ENCODE data around the gene DMAC1.

The DMAC1 gene

DNA sequence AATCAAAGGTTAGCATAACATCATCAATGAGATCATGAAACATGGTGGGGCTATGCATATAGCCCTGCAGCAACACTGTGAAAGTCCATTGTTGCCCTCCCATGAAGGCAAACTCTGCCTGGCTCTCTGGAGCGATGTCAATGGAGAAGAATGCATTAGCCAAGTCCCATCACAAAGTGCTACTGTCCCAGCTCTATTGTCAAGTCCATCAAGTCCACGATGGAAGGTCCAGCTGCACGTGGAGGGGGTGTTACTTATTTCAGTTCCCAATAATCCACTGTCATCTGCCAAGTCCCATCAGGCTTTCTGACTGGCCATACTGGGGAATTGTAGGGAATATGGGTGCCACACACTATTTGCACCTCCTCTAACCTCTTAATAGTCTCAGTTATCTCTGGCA is 10.8 kb downstream of the DMAC1 start:
- H4K8ac ChIP-seq (ENCODE audit: low read depth, low read length): no peak overlapping the region
- H3K4me2 ChIP-seq (ENCODE audit: insufficient read depth, low read length, poor library complexity, severe bottlenecking): no peak overlapping the region
- H3K9ac ChIP-seq (ENCODE audit: low read depth, low read length, poor library complexity): no peak overlapping the region
- no peak overlapping the region for H3K4ac ChIP-seq (ENCODE audit: low read length)
- H3K18ac ChIP-seq (ENCODE audit: low read length): no peak overlapping the region
- no peak overlapping the region for H4K91ac ChIP-seq (ENCODE audit: low read depth, low read length, poor library complexity)
- H2AFZ ChIP-seq (ENCODE audit: low read length): no peak overlapping the region
- no peak overlapping the region for H2BK12ac ChIP-seq (ENCODE audit: low read length)
- H3K4me3 ChIP-seq (ENCODE audit: low read length in 2 of 2): no peak overlapping the region
- no peak overlapping the region for H2BK120ac ChIP-seq (ENCODE audit: low read depth, low read length)
- no peaks in the 10 kb centered on the region for H3K27me3 ChIP-seq (ENCODE audit: control insufficient read depth in 3 of 3, insufficient read depth in 3 of 3, low read depth in 1 of 3, low read length in 3 of 3)
- no peak overlapping the region for H2BK5ac ChIP-seq (ENCODE audit: low read length)
- no peaks in the 10 kb centered on the region for H3K79me1 ChIP-seq (ENCODE audit: low read depth, low read length)
- H3K27ac ChIP-seq (replicated peaks; ENCODE audit: low read length): no peak overlapping the region
- no CpG with 5 or more reads among the region's 3 CpGs for WGBS, 2 donors (ENCODE audit: extremely low coverage in 2 of 2, insufficient read length in 2 of 2, insufficient replicate concordance in 1 of 2)
- no peak overlapping the region for H2BK15ac ChIP-seq (ENCODE audit: low read length)
- DNase-seq (ENCODE audit: low spot score): no peak
- H2AK5ac ChIP-seq (ENCODE audit: low read depth, low read length): no peak overlapping the region
- H3K9me3 ChIP-seq (replicated peaks in 1 of 2; ENCODE audit: control insufficient read depth in 2 of 2, insufficient read depth in 1 of 2, low read depth in 1 of 2, low read length in 2 of 2): no peaks in the 10 kb centered on the region
- peaks cover 15 to 21% of the 10 kb centered on the region in 2 donors for H3K36me3 ChIP-seq (replicated peaks in 1 of 2; ENCODE audit: control insufficient read depth in 2 of 2, insufficient read depth in 2 of 2, low read length in 2 of 2)
- H3K4me1 ChIP-seq (ENCODE audit: control insufficient read depth in 2 of 2, insufficient read depth in 1 of 2, low read depth in 1 of 2, low read length in 2 of 2): no peaks in the 10 kb centered on the region
- no peak overlapping the region for H3K14ac ChIP-seq (ENCODE audit: low read length)
- no peak overlapping the region for H3K23ac ChIP-seq (ENCODE audit: low read depth, low read length, poor library complexity)

GRCh38 chr9:7785813-7786212 is 13.8 kb downstream of the DMAC1 start:
- no CpG with 5 or more reads among the region's 3 CpGs for WGBS, 2 donors (ENCODE audit: extremely low coverage in 2 of 2, insufficient read length in 2 of 2, insufficient replicate concordance in 1 of 2)
- H3K23ac ChIP-seq (ENCODE audit: low read depth, low read length, poor library complexity): no peak overlapping the region
- H3K4ac ChIP-seq (ENCODE audit: low read length): no peak overlapping the region

DNA sequence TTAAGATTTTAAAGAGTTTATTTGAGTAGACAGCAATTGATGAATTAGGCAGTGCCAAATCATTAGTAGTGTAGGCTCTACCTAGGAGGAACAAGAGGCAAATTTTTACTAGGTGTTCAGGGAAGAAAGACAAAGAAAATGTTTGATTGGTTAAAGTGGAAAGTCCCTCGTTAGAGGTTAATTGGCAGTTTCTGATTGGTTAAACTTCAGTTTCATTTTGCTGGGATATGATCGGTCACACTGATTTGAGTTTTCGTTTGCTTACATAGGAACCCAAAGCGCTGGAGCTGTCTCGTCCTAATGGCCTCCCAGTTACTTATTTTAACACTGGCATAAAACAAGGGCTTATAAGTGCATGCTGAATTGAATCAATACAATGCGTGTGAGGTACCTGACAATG is 15.1 kb downstream of the DMAC1 start:
- no peak overlapping the region for H3K23ac ChIP-seq (ENCODE audit: low read depth, low read length, poor library complexity)
- H3K18ac ChIP-seq (ENCODE audit: low read length): no peak overlapping the region
- H3K9me3 ChIP-seq (replicated peaks in 1 of 2; ENCODE audit: control insufficient read depth in 2 of 2, insufficient read depth in 1 of 2, low read depth in 1 of 2, low read length in 2 of 2): no peaks in the 10 kb centered on the region
- no peak overlapping the region for H3K4ac ChIP-seq (ENCODE audit: low read length)
- H2BK15ac ChIP-seq (ENCODE audit: low read length): no peak overlapping the region
- H3K4me3 ChIP-seq (ENCODE audit: low read length in 2 of 2): no peak overlapping the region
- H3K36me3 ChIP-seq (replicated peaks in 1 of 2; ENCODE audit: control insufficient read depth in 2 of 2, insufficient read depth in 2 of 2, low read length in 2 of 2): peaks cover 0 to 12% of the 10 kb centered on the region in 2 donors
- H3K9ac ChIP-seq (ENCODE audit: low read depth, low read length, poor library complexity): no peak overlapping the region
- H2AK5ac ChIP-seq (ENCODE audit: low read depth, low read length): no peak overlapping the region
- WGBS, 2 donors (ENCODE audit: extremely low coverage in 2 of 2, insufficient read length in 2 of 2, insufficient replicate concordance in 1 of 2): no CpG with 5 or more reads among the region's 6 CpGs
- no peak overlapping the region for H2BK12ac ChIP-seq (ENCODE audit: low read length)
- no peak overlapping the region for H2BK5ac ChIP-seq (ENCODE audit: low read length)
- H3K14ac ChIP-seq (ENCODE audit: low read length): no peak overlapping the region
- no peak overlapping the region for H3K4me2 ChIP-seq (ENCODE audit: insufficient read depth, low read length, poor library complexity, severe bottlenecking)
- DNase-seq (ENCODE audit: low spot score): no peak
- H2BK120ac ChIP-seq (ENCODE audit: low read depth, low read length): no peak overlapping the region
- peaks cover 0 to 9% of the 10 kb centered on the region in 2 donors for H3K4me1 ChIP-seq (ENCODE audit: control insufficient read depth in 2 of 2, insufficient read depth in 1 of 2, low read depth in 1 of 2, low read length in 2 of 2)
- H3K27ac ChIP-seq (replicated peaks; ENCODE audit: low read length): no peak overlapping the region
- H4K8ac ChIP-seq (ENCODE audit: low read depth, low read length): no peak overlapping the region
- H3K27me3 ChIP-seq (ENCODE audit: control insufficient read depth in 3 of 3, insufficient read depth in 3 of 3, low read depth in 1 of 3, low read length in 3 of 3): no peaks in the 10 kb centered on the region
- H2AFZ ChIP-seq (ENCODE audit: low read length): no peak overlapping the region
- H3K79me1 ChIP-seq (ENCODE audit: low read depth, low read length): no peaks in the 10 kb centered on the region
- H4K91ac ChIP-seq (ENCODE audit: low read depth, low read length, poor library complexity): no peak overlapping the region

More at GRCh38 chr9:7785813-7786212, 13.8 kb downstream of the DMAC1 start:
- Histone ChIP-seq H3K4me1 (ENCODE audit: control insufficient read depth in 2 of 2, insufficient read depth in 1 of 2, low read depth in 1 of 2, low read length in 2 of 2) (peaks cover 0 to 3% of the 10 kb centered on the region in 2 donors), H2BK12ac (ENCODE audit: low read length) (no peak overlapping the region), H2BK15ac (ENCODE audit: low read length) (no peak overlapping the region), H3K4me2 (ENCODE audit: insufficient read depth, low read length, poor library complexity, severe bottlenecking) (no peak overlapping the region), H3K4me3 (ENCODE audit: low read length in 2 of 2) (no peak overlapping the region), H2AFZ (ENCODE audit: low read length) (no peak overlapping the region), H4K8ac (ENCODE audit: low read depth, low read length) (no peak overlapping the region), H3K9ac (ENCODE audit: low read depth, low read length, poor library complexity) (no peak overlapping the region), H3K9me3 (replicated peaks in 1 of 2; ENCODE audit: control insufficient read depth in 2 of 2, insufficient read depth in 1 of 2, low read depth in 1 of 2, low read length in 2 of 2) (no peaks in the 10 kb centered on the region), H2BK5ac (ENCODE audit: low read length) (no peak overlapping the region), H3K14ac (ENCODE audit: low read length) (no peak overlapping the region), H3K27ac (replicated peaks; ENCODE audit: low read length) (no peak overlapping the region), H3K18ac (ENCODE audit: low read length) (no peak overlapping the region), H2BK120ac (ENCODE audit: low read depth, low read length) (no peak overlapping the region), H2AK5ac (ENCODE audit: low read depth, low read length) (no peak overlapping the region), H3K79me1 (ENCODE audit: low read depth, low read length) (no peaks in the 10 kb centered on the region), H4K91ac (ENCODE audit: low read depth, low read length, poor library complexity) (no peak overlapping the region), H3K27me3 (ENCODE audit: control insufficient read depth in 3 of 3, insufficient read depth in 3 of 3, low read depth in 1 of 3, low read length in 3 of 3) (no peaks in the 10 kb centered on the region), H3K36me3 (replicated peaks in 1 of 2; ENCODE audit: control insufficient read depth in 2 of 2, insufficient read depth in 2 of 2, low read length in 2 of 2) (peaks cover 0 to 15% of the 10 kb centered on the region in 2 donors)
- no peak for DNase-seq (ENCODE audit: low spot score)

- H3K4ac ChIP-seq (ENCODE audit: low read length): no peak overlapping the region
- H3K4me3 ChIP-seq (ENCODE audit: low read length in 2 of 2): no peak overlapping the region
- no peak overlapping the region for H3K18ac ChIP-seq (ENCODE audit: low read length)
- peaks cover 0 to 9% of the 10 kb centered on the region in 2 donors for H3K4me1 ChIP-seq (ENCODE audit: control insufficient read depth in 2 of 2, insufficient read depth in 1 of 2, low read depth in 1 of 2, low read length in 2 of 2)
- no peaks in the 10 kb centered on the region for H3K9me3 ChIP-seq (replicated peaks in 1 of 2; ENCODE audit: control insufficient read depth in 2 of 2, insufficient read depth in 1 of 2, low read depth in 1 of 2, low read length in 2 of 2)
- no peak overlapping the region for H3K9ac ChIP-seq (ENCODE audit: low read depth, low read length, poor library complexity)
- no peak overlapping the region for H2BK120ac ChIP-seq (ENCODE audit: low read depth, low read length)
- no peak overlapping the region for H2BK15ac ChIP-seq (ENCODE audit: low read length)
- H2AK5ac ChIP-seq (ENCODE audit: low read depth, low read length): no peak overlapping the region
- H3K23ac ChIP-seq (ENCODE audit: low read depth, low read length, poor library complexity): no peak overlapping the region
- H2AFZ ChIP-seq (ENCODE audit: low read length): no peak overlapping the region
- no peaks in the 10 kb centered on the region for H3K27me3 ChIP-seq (ENCODE audit: control insufficient read depth in 3 of 3, insufficient read depth in 3 of 3, low read depth in 1 of 3, low read length in 3 of 3)
- no peak for DNase-seq (ENCODE audit: low spot score)
- no peak overlapping the region for H2BK12ac ChIP-seq (ENCODE audit: low read length)
- no peak overlapping the region for H3K27ac ChIP-seq (replicated peaks; ENCODE audit: low read length)
- H3K14ac ChIP-seq (ENCODE audit: low read length): no peak overlapping the region
- no peak overlapping the region for H2BK5ac ChIP-seq (ENCODE audit: low read length)
- no peak overlapping the region for H4K91ac ChIP-seq (ENCODE audit: low read depth, low read length, poor library complexity)
- peaks cover 0 to 12% of the 10 kb centered on the region in 2 donors for H3K36me3 ChIP-seq (replicated peaks in 1 of 2; ENCODE audit: control insufficient read depth in 2 of 2, insufficient read depth in 2 of 2, low read length in 2 of 2)
- WGBS, 2 donors (ENCODE audit: extremely low coverage in 2 of 2, insufficient read length in 2 of 2, insufficient replicate concordance in 1 of 2): no CpG with 5 or more reads among the region's 5 CpGs
- H4K8ac ChIP-seq (ENCODE audit: low read depth, low read length): no peak overlapping the region
- no peaks in the 10 kb centered on the region for H3K79me1 ChIP-seq (ENCODE audit: low read depth, low read length)
- no peak overlapping the region for H3K4me2 ChIP-seq (ENCODE audit: insufficient read depth, low read length, poor library complexity, severe bottlenecking)
Measured at GRCh38 chr9:7783635-7784063, 15.9 kb downstream of the DMAC1 start.

All from neuronal stem cell (in vitro differentiated cells).